Suppressor macrophage treated with lipopolysaccharide for 1 hour (primary cell): ENCODE data around the gene KLHL3.
"Not testable (repeated sequence)": the region's sequence is repeated elsewhere in the genome, so short reads cannot be mapped to it uniquely, and the experiment has no call there.

Experiments
- DNase-seq, 3 donors: peaks; one replicate each; pipeline ENCODE4 v3.0.0-alpha.2; 2020 to 2022

Gene KLHL3, protein sequence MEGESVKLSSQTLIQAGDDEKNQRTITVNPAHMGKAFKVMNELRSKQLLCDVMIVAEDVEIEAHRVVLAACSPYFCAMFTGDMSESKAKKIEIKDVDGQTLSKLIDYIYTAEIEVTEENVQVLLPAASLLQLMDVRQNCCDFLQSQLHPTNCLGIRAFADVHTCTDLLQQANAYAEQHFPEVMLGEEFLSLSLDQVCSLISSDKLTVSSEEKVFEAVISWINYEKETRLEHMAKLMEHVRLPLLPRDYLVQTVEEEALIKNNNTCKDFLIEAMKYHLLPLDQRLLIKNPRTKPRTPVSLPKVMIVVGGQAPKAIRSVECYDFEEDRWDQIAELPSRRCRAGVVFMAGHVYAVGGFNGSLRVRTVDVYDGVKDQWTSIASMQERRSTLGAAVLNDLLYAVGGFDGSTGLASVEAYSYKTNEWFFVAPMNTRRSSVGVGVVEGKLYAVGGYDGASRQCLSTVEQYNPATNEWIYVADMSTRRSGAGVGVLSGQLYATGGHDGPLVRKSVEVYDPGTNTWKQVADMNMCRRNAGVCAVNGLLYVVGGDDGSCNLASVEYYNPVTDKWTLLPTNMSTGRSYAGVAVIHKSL

GRCh38 chr5:137735555-137736284, at the start of gene KLHL3:
Gene KLHL3, minus strand, starts transcription at chr5:137736089. Its CDS starts 443 bp downstream, at chr5:137735646.
- DNase-seq, result peak; percentile 39 to 55 (median 53)

GRCh38 chr5:137782984-137783536, 47.2 kb upstream of the KLHL3 start:
- DNase-seq, result no peak

DNA sequence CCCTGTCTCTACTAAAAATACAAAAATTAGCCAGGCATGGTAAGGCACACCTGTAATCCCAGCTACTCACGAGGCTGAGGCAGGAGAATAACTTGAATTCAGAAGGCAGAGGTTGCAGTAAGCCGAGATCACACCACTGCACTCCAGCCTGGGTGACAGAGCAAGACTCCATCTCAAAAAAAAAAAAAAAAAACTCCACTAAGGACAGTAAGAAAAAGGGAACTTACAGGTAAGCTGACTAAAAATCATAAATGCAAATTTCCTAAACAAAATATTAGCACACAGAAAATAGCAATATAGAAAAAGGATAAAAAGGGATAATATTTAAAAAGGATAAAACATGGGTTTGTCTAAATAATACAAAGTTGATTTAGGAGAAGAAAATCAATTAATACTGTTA, 46.2 kb upstream of the KLHL3 start:
- DNase-seq, result no peak

DNA sequence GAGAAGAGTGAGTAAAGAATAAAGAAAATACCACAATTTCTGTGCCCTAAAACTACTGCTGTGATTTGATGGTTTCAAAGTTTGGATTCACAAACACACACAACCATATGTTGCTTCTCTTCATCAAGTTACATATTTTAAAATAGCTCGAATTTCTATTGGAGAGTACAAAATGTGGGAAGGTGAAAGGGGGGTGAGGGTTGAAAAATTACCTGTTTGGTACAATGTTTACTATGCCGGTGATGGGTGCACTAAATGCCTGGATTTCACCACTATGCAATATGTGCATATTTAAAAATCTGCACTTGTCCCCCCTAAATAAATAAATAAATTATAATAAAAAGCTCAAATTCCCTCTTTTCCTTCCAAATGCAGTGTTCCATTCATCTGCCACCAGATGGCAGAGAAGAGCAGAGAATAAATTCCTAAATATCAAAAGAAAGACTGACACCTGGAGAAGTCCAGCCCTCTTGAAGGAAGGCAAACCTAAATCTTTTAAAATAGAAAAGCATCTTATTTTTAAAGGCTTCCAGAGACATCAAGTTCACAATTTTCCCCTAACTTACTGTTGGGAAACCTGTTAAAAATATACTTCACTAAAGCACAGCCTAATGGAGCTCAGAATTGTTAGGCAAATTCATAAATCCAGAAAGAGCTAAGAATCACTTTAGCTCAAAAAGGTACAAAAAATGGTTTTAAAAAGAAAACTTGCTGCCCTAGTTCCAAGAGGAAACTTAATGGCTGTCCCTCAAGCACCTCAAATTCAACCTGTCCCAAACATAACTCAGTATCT, 43.1 kb upstream of the KLHL3 start:
- DNase-seq, result peak; percentile 53 to 71 (median 57)

DNA sequence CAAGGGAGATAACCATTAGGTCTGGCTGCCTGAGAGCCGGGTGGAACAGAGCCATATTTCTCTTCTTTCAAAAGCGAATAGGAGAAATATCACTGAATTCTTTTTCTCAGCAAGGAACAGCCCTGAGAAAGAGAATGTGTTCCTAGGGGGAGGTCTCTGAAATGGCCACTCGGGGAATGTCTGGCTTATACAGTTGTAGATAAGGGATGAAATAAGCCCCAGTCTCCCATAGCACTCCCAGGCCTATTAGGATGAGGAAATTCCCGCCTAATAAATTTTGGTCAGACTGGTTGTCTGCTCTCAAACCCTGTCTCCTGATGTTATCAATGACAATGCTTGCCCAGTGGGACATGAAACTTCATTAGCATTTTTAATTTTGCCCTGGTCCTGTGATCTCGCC, 32.0 kb upstream of the KLHL3 start:
- DNase-seq, result not testable (repeated sequence)

GRCh38 chr5:137761566-137761965, 25.7 kb upstream of the KLHL3 start:
- DNase-seq, result peak in 1 of 3 donors; percentile 30

GRCh38 chr5:137760719-137761516, 25.0 kb upstream of the KLHL3 start:
- no peak for DNase-seq

- DNase-seq, result no peak
Measured at GRCh38 chr5:137760294-137760693, 24.4 kb upstream of the KLHL3 start.

GRCh38 chr5:137758715-137759306, 22.9 kb upstream of the KLHL3 start:
- DNase-seq, result no peak

GRCh38 chr5:137758121-137758520, 22.2 kb upstream of the KLHL3 start:
- no peak for DNase-seq

DNA sequence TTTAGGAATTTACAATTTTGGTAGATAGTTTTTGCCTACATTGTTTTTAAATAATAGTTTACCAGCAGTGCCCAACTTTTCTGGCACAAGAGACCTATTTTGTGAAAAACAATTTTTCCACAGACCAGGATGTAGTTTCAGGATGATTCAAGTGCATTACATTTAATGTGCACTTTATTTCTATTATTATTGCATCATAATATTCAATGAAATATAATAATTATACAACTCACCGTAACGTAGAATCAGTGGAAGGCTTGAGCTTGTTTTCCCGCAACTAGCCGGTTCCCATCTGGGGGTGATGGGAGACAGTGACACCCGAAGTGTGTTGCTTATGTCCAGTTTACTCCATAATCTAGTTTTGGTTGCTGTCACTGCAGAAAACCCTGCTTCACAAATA, 21.7 kb upstream of the KLHL3 start:
- no peak for DNase-seq

DNA sequence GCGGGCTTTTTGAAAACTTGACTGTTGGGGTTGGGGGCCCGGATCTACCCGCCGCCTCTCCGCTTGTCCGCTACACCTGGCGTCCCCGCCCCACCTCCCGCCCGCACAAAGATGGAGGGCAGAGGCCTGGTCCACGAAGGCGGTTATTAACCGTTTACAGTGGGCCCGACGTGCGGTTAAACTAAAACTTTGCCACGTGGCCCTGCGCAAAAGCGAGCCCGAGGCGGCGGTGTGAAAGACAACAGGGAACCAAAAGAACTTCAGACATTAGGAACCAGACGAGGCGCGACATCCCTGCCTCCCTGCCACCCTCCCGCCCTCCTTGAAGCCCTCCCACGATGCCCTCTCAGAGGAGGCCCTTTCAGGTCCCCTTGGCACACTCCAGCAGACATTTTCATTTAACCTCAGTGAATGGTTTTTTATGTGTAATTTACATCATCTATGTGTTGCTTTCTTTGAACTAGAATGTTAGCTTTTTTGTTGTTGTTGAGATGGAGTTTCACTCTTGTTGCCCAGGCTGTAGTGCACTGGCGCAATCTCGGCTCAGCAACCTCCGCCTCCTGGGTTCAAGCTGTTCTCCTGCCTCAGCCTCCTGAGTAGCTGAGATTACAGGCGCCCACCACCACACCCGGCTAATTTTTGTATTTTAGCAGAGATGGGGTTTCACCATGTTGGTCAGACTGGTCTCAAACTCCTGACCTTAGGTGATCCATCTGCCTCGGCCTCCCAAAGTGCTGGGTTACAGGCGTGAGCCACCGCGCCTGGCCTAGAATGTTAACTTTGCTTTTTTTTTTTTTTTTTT, 19.3 kb upstream of the KLHL3 start:
- peak in 1 of 3 donors; percentile 39 for DNase-seq

GRCh38 chr5:137754188-137754960, 18.5 kb upstream of the KLHL3 start, which contains the start of gene HNRNPA0:
Gene HNRNPA0, minus strand, starts transcription at chr5:137754363. Its CDS starts 297 bp downstream, at chr5:137754066.
- DNase-seq, result peak; percentile 98 to 99 (median 99)

DNA sequence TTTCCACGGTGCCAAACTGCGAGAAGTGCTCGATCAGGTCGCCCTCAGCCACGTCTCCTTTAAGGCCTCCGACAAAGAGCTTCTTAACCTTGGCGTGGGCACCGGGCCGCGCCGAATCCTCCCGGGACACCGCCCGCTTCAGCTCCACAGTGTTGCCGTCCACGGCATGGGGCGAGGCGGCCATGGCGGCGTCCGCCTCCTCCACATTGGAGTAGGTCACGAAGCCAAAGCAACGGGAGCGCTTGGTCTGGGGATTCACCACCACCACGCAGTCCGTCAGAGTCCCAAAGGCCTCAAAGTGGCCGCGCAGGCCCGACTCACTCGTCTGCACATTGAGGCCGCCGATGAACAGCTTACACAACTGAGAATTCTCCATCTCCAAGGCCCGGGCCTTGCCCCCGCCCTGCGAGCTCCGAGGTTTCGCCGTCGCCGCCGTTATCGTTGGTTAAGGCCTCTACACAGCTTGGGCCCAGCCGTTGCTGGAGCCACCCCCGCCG, 17.9 kb upstream of the KLHL3 start:
- DNase-seq, result peak in 2 of 3 donors; percentile 25 to 62

GRCh38 chr5:137752905-137753690, 17.2 kb upstream of the KLHL3 start:
- peak; percentile 54 to 67 (median 59) for DNase-seq

GRCh38 chr5:137751869-137752491, 16.1 kb upstream of the KLHL3 start:
- peak; percentile 75 to 86 (median 84) for DNase-seq

DNA sequence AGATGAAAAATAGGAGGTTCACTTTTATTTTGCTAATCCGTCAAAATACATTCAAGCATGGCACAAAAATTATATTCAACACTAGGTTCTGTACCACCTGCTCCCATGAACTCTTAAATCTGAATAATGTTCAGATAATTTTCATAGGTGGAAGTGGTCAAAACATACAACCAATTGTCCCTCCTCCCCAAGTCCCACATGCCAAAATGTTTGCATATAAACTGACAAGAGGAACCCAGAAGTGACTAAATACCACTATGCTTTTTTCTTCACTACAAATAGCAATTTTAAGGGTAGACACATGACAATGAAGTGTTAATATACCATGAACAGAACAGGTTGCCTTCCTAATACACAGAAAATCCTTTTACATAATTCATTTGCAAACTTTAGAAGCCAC, 14.5 kb upstream of the KLHL3 start:
- no peak for DNase-seq

DNA sequence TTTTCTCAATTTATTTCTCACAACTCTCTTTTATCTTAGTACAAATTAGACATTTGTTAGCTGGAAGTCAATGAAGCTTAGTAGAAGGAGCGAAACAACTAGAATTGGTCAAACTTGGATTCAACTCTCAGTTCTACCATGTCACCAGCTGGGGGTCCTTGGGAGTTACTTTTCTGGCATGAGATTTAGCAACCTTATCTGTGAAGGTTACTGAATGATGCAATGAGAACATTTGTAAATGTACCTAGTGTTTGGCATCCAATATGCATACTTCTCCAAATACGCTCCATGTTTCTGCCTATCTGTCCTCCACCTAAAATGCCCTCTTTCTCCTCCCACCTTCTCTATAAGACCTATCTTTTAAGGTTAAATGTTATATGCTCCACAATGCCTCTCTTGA, 12.0 kb upstream of the KLHL3 start:
- DNase-seq, result no peak
